ENCODE results near the gene GLP1R. TPM values are rescaled to one million over a fixed set of nuclear protein-coding genes. Genes with fewer than 3 reads are reported as not detected.

GLP1R gene
- total RNA-seq, 1 experiment from 2014 or later: not detected

GRCh38 chr6:39062014-39062740 is 13.6 kb downstream of the GLP1R start (continued):
- TF ChIP-seq TCF7L2 (IDR thresholded peaks at IDR 0.05; ENCODE audit: borderline replicate concordance, extremely low read depth, insufficient read depth, insufficient read length): no peak
- TF ChIP-seq SRF (IDR thresholded peaks at IDR 0.05; ENCODE audit: low read depth): no peak
- TF ChIP-seq, protein P1, sequence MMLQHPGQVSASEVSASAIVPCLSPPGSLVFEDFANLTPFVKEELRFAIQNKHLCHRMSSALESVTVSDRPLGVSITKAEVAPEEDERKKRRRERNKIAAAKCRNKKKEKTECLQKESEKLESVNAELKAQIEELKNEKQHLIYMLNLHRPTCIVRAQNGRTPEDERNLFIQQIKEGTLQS (IDR thresholded peaks at IDR 0.05): no peak
- TF ChIP-seq EGR1 (IDR thresholded peaks at IDR 0.05; ENCODE audit: low read depth): no peak
- no peak for TF ChIP-seq CEBPB (IDR thresholded peaks at IDR 0.05; ENCODE audit: low read depth)
- no peak for TF ChIP-seq POLR2A (IDR thresholded peaks at IDR 0.05; ENCODE audit: borderline replicate concordance, extremely low read depth, insufficient read depth, insufficient read length)

DNA sequence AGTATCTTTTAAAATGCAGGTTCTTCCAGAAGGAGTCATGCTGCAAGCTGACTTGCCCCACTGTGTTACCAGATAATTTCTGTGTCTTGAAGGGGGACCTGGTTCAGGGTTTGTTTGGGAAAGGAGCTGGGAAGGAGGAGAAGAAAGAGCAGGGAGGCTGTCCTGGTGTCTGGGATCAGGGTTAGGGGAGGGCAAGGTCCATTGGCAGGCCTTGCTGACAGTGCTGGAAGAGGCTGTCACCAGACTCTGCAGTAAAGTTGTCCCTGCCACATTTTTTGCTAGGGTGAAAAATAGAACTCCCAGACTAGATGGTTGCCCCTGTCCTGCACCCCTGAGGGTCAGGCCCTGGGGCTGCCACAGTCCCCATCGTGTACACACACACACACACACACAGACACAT is 14.9 kb downstream of the GLP1R start:
- H3K4me1 ChIP-seq (ENCODE audit: control insufficient read depth in 1 of 2, insufficient read depth in 2 of 2, low read length in 2 of 2): no peaks in the 10 kb centered on the region
- TF ChIP-seq RAD21 (IDR thresholded peaks at IDR 0.05; ENCODE audit: low read depth) (no peak), EZH2 (IDR thresholded peaks at IDR 0.05) (no peak), EGR1 (IDR thresholded peaks at IDR 0.05; ENCODE audit: low read depth) (no peak), TCF7L2 (IDR thresholded peaks at IDR 0.05; ENCODE audit: borderline replicate concordance, extremely low read depth, insufficient read depth, insufficient read length) (no peak), JUND (IDR thresholded peaks at IDR 0.05) (no peak), CBX3 (IDR thresholded peaks at IDR 0.05; ENCODE audit: low read depth) (no peak), FOSL1 (IDR thresholded peaks at IDR 0.05; ENCODE audit: low read depth) (no peak), SIN3A (IDR thresholded peaks at IDR 0.05; ENCODE audit: low read depth) (no peak), MAX (IDR thresholded peaks at IDR 0.05) (no peak)
- TF ChIP-seq, protein P2, sequence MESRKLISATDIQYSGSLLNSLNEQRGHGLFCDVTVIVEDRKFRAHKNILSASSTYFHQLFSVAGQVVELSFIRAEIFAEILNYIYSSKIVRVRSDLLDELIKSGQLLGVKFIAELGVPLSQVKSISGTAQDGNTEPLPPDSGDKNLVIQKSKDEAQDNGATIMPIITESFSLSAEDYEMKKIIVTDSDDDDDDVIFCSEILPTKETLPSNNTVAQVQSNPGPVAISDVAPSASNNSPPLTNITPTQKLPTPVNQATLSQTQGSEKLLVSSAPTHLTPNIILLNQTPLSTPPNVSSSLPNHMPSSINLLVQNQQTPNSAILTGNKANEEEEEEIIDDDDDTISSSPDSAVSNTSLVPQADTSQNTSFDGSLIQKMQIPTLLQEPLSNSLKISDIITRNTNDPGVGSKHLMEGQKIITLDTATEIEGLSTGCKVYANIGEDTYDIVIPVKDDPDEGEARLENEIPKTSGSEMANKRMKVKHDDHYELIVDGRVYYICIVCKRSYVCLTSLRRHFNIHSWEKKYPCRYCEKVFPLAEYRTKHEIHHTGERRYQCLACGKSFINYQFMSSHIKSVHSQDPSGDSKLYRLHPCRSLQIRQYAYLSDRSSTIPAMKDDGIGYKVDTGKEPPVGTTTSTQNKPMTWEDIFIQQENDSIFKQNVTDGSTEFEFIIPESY (IDR thresholded peaks at IDR 0.05; ENCODE audit: extremely low read depth, insufficient replicate concordance, low read length): no peak
- TF ChIP-seq, protein P3, sequence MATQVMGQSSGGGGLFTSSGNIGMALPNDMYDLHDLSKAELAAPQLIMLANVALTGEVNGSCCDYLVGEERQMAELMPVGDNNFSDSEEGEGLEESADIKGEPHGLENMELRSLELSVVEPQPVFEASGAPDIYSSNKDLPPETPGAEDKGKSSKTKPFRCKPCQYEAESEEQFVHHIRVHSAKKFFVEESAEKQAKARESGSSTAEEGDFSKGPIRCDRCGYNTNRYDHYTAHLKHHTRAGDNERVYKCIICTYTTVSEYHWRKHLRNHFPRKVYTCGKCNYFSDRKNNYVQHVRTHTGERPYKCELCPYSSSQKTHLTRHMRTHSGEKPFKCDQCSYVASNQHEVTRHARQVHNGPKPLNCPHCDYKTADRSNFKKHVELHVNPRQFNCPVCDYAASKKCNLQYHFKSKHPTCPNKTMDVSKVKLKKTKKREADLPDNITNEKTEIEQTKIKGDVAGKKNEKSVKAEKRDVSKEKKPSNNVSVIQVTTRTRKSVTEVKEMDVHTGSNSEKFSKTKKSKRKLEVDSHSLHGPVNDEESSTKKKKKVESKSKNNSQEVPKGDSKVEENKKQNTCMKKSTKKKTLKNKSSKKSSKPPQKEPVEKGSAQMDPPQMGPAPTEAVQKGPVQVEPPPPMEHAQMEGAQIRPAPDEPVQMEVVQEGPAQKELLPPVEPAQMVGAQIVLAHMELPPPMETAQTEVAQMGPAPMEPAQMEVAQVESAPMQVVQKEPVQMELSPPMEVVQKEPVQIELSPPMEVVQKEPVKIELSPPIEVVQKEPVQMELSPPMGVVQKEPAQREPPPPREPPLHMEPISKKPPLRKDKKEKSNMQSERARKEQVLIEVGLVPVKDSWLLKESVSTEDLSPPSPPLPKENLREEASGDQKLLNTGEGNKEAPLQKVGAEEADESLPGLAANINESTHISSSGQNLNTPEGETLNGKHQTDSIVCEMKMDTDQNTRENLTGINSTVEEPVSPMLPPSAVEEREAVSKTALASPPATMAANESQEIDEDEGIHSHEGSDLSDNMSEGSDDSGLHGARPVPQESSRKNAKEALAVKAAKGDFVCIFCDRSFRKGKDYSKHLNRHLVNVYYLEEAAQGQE (IDR thresholded peaks at IDR 0.05; ENCODE audit: low read depth): no peak
- TF ChIP-seq, protein P1 (IDR thresholded peaks at IDR 0.05): no peak
- H3K9me2 ChIP-seq (ENCODE audit: insufficient read depth): no peaks in the 10 kb centered on the region
- H3K36me3 ChIP-seq (ENCODE audit: control insufficient read depth in 1 of 2, insufficient read depth in 2 of 2, low read length in 2 of 2): no peaks in the 10 kb centered on the region
- H3K4me2 ChIP-seq (ENCODE audit: low read length): no peak overlapping the region
- H3K79me2 ChIP-seq (ENCODE audit: insufficient read depth, low read length): no peaks in the 10 kb centered on the region
- H3K9me3 ChIP-seq (ENCODE audit: control insufficient read depth in 1 of 2, insufficient read depth in 1 of 2, low read depth in 1 of 2, low read length in 2 of 2): no peaks in the 10 kb centered on the region
- RAD21 ChIA-PET (ENCODE audit: low non-redundant PET in 1 of 2, low total read pairs in 2 of 2, uncharacterized antibody in 2 of 2, unreplicated experiment in 2 of 2): no interaction called here
- POLR2A ChIA-PET: no interaction called here
- H3K4me3 ChIP-seq (replicated peaks in 1 of 2; ENCODE audit: low read depth in 1 of 2, low read length in 2 of 2): no peak overlapping the region
- no peak for DNase-seq (ENCODE audit: low read depth, low spot score)
- H2AFZ ChIP-seq (ENCODE audit: low read depth, low read length, poor library complexity, severe bottlenecking): no peak overlapping the region
- BruUV-seq (replicated peaks): no TSS peak
- no peak overlapping the region for H3K27ac ChIP-seq (ENCODE audit: low read depth, low read length)
- H4K20me1 ChIP-seq (ENCODE audit: insufficient read depth): no peaks in the 10 kb centered on the region
- peaks cover 15% of the 10 kb centered on the region for H3K27me3 ChIP-seq (ENCODE audit: insufficient read depth, low read length)
- no peak overlapping the region for H3K9ac ChIP-seq (ENCODE audit: low read length)
- intact Hi-C loops (cut with micrococcal nuclease): no loop called here
- CTCF ChIA-PET: no interaction called here
- no peak for ATAC-seq
